HG03469 (cell line): Measurements from ENCODE around the gene SLC16A12.

Source experiments
- ATAC-seq: cut with Tn5 transposase; IDR thresholded peaks from one replicate; pipeline ENCODE4 v1.9.1; 2021; ENCODE audit warnings: mild to moderate bottlenecking, moderate library complexity, moderate number of reproducible peaks; ENCODE audit not compliant: unreplicated experiment

SLC16A12 gene

GRCh38 chr10:89535171-89536012 is at the start of gene SLC16A12:
TSS of gene SLC16A12 (minus strand) at chr10:89535594. CDS start at chr10:89462578, 73,016 bp downstream.
- ATAC-seq = no peak

GRCh38 chr10:89582022-89582421 is 46.6 kb upstream of the SLC16A12 start:
- no peak for ATAC-seq

- no peak for ATAC-seq
Observed at GRCh38 chr10:89580243-89580642, 44.8 kb upstream of the SLC16A12 start.

GRCh38 chr10:89576696-89577095 is 41.3 kb upstream of the SLC16A12 start:
- ATAC-seq = no peak

GRCh38 chr10:89576022-89576421 is 40.6 kb upstream of the SLC16A12 start:
- no peak for ATAC-seq

GRCh38 chr10:89575031-89575430 is 39.6 kb upstream of the SLC16A12 start:
- ATAC-seq = no peak

GRCh38 chr10:89574368-89574767 is 39.0 kb upstream of the SLC16A12 start:
- ATAC-seq = no peak

GRCh38 chr10:89567576-89568245 is 32.3 kb upstream of the SLC16A12 start:
- ATAC-seq = no peak

- no peak for ATAC-seq
Observed at GRCh38 chr10:89566992-89567391, 31.6 kb upstream of the SLC16A12 start.

GRCh38 chr10:89566095-89566950 is 30.9 kb upstream of the SLC16A12 start:
- no peak for ATAC-seq

GRCh38 chr10:89565180-89565579 is 29.8 kb upstream of the SLC16A12 start:
- no peak for ATAC-seq

GRCh38 chr10:89563861-89564478 is 28.6 kb upstream of the SLC16A12 start:
- no peak for ATAC-seq

GRCh38 chr10:89563311-89563710 is 27.9 kb upstream of the SLC16A12 start:
- no peak for ATAC-seq

GRCh38 chr10:89556600-89556999 is 21.2 kb upstream of the SLC16A12 start:
- no peak for ATAC-seq

GRCh38 chr10:89555688-89556445 is 20.5 kb upstream of the SLC16A12 start:
- no peak for ATAC-seq

GRCh38 chr10:89554433-89554832 is 19.0 kb upstream of the SLC16A12 start:
- no peak for ATAC-seq

- ATAC-seq = no peak
Observed at GRCh38 chr10:89553064-89553734, 17.8 kb upstream of the SLC16A12 start.

GRCh38 chr10:89552213-89552612 is 16.8 kb upstream of the SLC16A12 start:
- ATAC-seq = no peak

GRCh38 chr10:89550509-89550908 is 15.1 kb upstream of the SLC16A12 start:
- ATAC-seq = no peak

- ATAC-seq = no peak
Observed at GRCh38 chr10:89549510-89549909, 14.1 kb upstream of the SLC16A12 start.
